ENCODE results near the gene GBA3. TPM values are rescaled to one million over a fixed set of nuclear protein-coding genes. Genes with fewer than 3 reads are reported as not detected.

Gene GBA3
- total RNA-seq, 1 donor from 2014 or later = not detected

DNA sequence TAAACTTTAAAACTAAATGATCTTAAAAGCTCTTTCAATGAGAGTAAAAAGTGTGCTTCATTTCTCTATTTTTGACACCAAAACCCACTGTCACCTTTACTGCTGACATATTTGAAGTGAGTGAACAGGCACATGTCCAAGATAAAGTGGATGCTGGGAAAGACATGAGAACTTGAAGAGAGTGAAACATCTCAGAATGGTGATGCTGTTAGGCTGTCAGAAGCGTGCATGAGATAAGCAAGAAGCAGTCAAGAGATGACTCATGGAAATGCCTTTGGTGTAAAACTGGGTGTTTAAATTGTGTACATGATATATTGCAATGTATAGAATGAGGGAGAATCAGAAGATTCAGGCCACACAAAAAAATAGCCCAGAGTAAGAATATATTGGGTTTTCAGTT, 21.8 kb upstream of the GBA3 start:
- H3K27ac Mint-ChIP-seq (ENCODE audit: unreplicated experiment) = peak overlapping the region; percentile 85
- TF ChIP-seq CTCF (IDR thresholded peaks at IDR 0.05) = no peak
- no peaks in the 10 kb centered on the region for H3K9me3 Mint-ChIP-seq (ENCODE audit: low read depth)
- no peak for DNase-seq (ENCODE audit: low spot score)
- H3K27me3 Mint-ChIP-seq (ENCODE audit: low read depth) = no peaks in the 10 kb centered on the region
- no peaks in the 10 kb centered on the region for H3K36me3 Mint-ChIP-seq (ENCODE audit: low read depth)
- H3K4me3 Mint-ChIP-seq (ENCODE audit: unreplicated experiment) = no peak overlapping the region
- peaks cover 58% of the 10 kb centered on the region for H3K4me1 Mint-ChIP-seq (ENCODE audit: low read depth)

DNA sequence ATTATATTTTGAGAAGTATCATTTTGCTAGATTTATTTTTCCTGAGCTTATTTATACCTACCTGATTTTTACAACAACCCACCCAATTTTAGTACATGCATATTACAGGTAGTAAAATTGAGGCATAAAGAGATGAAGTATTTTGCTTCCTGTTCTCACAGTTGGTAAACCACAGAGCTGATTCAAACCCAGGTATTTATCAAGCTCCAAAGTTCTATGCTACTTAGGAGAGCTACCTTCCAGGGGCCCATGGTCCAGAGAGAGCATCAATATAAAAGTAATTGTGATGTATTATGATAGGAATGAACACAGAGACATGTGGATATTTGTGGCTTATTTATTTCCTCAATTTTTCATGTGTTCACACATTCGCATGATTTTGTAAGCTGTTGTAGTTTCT, 20.2 kb upstream of the GBA3 start:
- Mint-ChIP-seq H3K4me1 (ENCODE audit: low read depth) (peaks cover 45% of the 10 kb centered on the region), H3K27me3 (ENCODE audit: low read depth) (no peaks in the 10 kb centered on the region), H3K9me3 (ENCODE audit: low read depth) (no peaks in the 10 kb centered on the region), H3K36me3 (ENCODE audit: low read depth) (no peaks in the 10 kb centered on the region), H3K27ac (ENCODE audit: unreplicated experiment) (no peak overlapping the region), H3K4me3 (ENCODE audit: unreplicated experiment) (no peak overlapping the region)
- no peak for TF ChIP-seq CTCF (IDR thresholded peaks at IDR 0.05)
- DNase-seq (ENCODE audit: low spot score) = no peak

GRCh38 chr4:22672944-22673343, 19.8 kb upstream of the GBA3 start:
- H3K36me3 Mint-ChIP-seq (ENCODE audit: low read depth) = no peaks in the 10 kb centered on the region
- H3K27me3 Mint-ChIP-seq (ENCODE audit: low read depth) = no peaks in the 10 kb centered on the region
- no peak for TF ChIP-seq CTCF (IDR thresholded peaks at IDR 0.05)
- H3K27ac Mint-ChIP-seq (ENCODE audit: unreplicated experiment) = no peak overlapping the region
- H3K4me1 Mint-ChIP-seq (ENCODE audit: low read depth) = peaks cover 44% of the 10 kb centered on the region
- no peaks in the 10 kb centered on the region for H3K9me3 Mint-ChIP-seq (ENCODE audit: low read depth)
- DNase-seq (ENCODE audit: low spot score) = no peak
- H3K4me3 Mint-ChIP-seq (ENCODE audit: unreplicated experiment) = no peak overlapping the region

- no peaks in the 10 kb centered on the region for H3K36me3 Mint-ChIP-seq (ENCODE audit: low read depth)
- H3K27ac Mint-ChIP-seq (ENCODE audit: unreplicated experiment) = no peak overlapping the region
- no peaks in the 10 kb centered on the region for H3K9me3 Mint-ChIP-seq (ENCODE audit: low read depth)
- H3K4me3 Mint-ChIP-seq (ENCODE audit: unreplicated experiment) = no peak overlapping the region
- no peak for TF ChIP-seq CTCF (IDR thresholded peaks at IDR 0.05)
- peaks cover 42% of the 10 kb centered on the region for H3K4me1 Mint-ChIP-seq (ENCODE audit: low read depth)
- H3K27me3 Mint-ChIP-seq (ENCODE audit: low read depth) = no peaks in the 10 kb centered on the region
- no peak for DNase-seq (ENCODE audit: low spot score)
Measured at GRCh38 chr4:22674700-22675099, 18.0 kb upstream of the GBA3 start.

DNA sequence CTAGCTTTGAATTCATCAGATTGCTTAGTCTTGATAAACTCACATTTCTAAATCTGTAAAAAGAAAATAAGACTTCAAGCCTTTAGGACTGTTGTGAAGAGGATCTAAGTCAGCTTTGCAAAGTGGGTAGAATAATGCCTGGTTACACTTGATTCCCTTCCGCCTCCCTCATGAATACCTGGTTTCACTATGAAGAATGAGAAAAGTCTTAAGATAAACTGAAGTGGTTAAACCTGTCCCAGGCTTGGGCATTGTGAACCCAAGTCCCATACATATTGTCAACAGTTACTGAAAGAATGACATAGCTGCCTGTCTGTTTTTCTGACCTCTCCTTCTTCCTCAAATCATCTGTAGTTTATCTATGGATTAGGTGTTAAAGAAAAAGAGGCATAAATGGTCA, 16.7 kb upstream of the GBA3 start:
- Mint-ChIP-seq H3K27ac (ENCODE audit: unreplicated experiment) (no peak overlapping the region), H3K4me1 (ENCODE audit: low read depth) (peaks cover 41% of the 10 kb centered on the region), H3K27me3 (ENCODE audit: low read depth) (no peaks in the 10 kb centered on the region), H3K36me3 (ENCODE audit: low read depth) (no peaks in the 10 kb centered on the region), H3K4me3 (ENCODE audit: unreplicated experiment) (no peak overlapping the region), H3K9me3 (ENCODE audit: low read depth) (no peaks in the 10 kb centered on the region)
- DNase-seq (ENCODE audit: low spot score) = no peak
- TF ChIP-seq CTCF (IDR thresholded peaks at IDR 0.05) = no peak
